ENCODE results near the gene ADARB1.

The ADARB1 gene

DNA sequence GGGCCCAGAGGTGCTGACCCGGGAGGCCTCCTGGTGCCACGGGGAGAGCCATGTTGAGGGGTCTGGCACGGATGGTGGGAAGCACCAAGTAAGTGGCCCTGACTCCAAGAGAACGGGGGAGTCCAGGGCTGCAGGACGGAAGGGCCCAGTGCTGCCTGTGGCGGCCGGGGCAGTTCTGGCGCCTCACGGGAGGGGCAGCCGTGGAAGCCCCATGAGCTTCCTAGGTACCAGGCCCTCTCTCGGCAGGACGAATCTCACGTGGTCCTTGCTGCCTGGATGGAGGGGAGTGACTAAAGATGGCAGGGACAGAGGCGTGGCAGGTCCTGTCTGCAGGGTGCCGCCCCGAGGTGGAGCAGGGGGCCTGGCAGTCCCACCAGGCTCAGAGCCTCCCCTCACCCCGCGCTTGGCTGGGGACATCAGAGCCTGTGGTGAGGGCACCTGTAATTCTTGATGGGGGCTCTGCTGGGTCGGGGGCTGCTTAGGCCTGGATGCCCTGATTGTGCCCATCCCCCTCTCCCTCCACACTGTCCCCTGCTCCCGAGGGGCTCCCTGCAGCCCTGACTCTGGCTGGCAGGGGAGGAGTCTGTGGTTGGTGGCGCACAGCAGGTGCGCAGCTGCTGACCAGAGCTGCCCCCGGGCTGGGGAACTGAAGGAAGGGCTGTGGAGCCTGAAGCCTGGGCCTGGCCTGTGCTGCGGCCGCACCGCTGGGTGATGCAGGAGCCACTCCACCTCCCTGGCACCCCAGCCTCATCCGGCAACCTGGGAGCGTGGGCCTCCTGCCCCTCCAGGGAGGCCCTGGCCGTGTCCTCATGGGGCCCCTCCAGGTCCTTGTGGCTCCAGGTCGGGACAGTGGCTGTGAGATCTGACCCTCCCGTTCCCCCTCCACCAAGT is 181.9 kb downstream of the ADARB1 start:
- no peak for DNase-seq

DNA sequence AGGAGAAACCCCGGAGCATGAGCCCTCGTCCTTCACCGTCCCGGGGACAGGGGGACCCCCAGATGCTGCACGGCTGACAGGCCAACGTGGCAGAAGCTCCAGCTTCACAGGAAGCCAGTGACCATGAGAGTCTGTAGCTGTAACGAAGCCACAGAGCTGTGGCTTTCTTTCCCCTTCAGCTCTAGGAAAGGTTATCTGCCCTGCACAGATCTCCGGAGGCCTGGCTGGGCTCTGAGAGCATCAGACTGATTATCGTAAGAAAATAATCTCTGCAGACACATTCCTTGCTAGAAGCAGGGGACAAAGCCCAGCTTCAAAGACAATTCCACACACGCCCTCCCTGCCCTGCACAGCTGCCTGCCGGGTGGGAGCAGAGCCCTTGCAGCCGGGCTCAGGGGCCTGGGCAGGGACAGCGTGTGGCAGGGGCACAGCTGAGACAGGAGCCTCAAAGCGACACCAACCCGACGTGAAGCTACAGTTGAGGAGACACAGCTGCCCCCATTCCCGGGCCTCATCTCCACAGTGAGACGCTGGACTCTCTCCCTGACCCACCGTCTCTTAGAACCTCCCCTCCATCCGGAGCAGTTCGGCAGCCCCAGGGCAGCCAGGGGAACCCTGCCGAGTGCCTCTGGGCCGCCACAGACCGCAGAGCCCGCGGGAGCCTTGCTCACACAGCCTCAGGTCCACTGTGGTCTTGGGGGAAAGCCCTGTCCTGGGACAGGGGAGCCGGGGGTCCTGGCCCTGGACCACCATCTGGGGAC is 182.7 kb downstream of the ADARB1 start:
- peak; percentile 45 for DNase-seq

DNA sequence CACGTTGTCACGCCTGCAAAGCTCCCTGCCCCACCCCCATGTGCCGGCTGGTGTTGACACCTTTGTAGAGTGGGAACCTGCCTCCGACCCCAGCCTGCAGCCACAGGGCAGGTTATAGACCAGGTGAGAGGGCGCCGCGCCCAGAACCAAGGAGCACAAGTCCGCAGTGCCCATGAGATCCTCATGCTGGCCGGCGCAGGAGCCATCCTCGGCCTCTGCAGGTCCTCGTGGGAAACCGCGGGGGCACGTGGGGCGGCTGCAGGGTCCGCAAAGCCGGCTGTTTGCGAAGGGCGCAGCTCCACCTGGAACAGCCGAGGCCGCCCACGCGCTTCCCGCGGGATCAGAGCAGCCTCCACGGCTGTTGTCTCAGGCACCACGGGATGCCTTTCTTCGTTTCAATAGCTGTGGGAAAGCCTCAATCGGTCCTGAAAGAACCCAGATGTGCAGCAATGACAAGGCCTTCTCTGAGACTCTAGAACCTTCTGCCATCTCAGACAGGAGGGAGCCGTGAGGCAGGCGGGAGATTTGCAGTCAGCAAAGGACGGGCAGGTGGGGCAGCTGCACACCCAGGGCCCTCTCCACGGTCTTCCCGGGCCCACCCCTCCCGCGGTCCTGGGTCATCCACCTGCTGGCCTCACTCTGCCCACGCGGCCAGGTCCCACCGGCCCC is 183.4 kb downstream of the ADARB1 start:
- no peak for DNase-seq

DNA sequence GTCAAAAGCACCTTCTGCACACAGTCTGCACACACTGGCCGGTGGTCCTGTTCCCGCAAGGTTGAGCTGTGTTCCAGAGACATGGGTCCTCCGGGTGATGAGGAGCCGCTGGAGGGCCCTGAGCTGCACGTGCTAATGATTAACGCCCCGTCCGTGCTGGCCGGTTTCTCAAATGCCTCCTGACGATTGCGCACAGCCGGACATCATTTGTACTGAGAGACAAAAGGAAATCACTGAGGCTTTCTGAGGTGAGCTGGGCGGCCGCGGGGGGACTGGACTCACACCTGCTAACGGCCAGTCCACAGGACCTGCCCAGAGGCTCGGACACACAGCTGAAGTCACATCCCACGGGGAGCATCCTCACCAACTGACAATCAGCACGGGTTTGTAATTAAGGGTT is 184.1 kb downstream of the ADARB1 start:
- no peak for DNase-seq

DNA sequence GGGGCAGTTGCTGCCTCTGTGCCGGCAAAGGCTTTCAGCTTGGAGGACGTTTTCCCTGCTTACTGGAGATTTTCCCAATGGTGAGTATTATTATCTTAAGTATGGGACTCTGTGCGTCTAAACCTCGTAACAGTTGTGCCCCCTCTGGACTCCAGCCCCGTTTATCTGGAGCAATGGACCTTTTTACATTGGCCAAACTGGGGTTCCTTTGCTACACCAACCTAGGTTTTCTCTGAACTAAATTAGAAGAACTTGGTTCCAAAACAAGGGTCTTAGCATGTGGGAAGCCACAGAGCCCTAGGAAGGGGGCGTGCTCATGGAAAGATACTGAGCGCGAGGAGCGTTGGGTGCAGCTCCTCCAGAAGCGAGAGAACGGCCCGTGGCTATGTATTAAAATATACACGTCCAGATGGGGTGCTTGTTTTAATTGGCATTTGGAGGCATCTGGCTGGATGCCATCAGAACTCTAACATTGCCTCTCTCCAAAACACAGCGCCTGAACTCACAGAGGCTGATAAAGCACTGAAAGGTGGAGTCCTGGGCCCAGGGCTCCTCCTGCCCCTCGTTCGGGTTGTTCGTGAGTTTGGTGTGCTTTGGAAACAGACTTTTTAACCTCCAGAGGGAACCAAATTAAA is 184.9 kb downstream of the ADARB1 start:
- DNase-seq: no peak

DNA sequence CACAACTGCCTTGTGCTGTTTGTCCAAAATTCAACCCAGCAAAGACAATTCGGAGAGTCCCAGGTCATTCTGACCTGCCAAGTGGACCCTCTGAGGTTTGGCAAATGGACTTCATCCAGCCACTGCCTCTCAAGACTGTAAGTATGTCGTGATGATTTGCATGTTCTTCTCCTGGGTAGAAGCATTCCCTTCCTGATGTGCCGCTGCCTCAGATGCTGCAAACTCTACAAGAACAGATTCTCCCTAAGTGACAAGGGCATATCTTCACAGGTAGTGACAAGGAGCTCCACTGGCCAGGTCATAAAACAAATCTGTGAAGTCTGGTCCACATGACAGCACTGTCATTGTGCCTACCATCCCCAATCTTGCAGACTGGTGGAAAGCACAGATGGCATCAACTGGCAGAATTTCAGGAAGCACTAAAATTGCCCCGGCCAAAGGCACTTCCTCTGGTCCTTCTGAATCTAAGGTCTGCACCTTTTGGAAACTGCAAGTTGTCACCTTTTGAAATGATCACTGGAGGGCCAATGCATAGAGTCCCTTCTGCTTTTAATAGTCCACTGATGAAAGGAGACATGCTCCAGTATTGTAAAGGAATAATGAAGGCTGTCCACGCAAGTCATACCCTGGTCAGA is 185.9 kb downstream of the ADARB1 start:
- no peak for DNase-seq

DNA sequence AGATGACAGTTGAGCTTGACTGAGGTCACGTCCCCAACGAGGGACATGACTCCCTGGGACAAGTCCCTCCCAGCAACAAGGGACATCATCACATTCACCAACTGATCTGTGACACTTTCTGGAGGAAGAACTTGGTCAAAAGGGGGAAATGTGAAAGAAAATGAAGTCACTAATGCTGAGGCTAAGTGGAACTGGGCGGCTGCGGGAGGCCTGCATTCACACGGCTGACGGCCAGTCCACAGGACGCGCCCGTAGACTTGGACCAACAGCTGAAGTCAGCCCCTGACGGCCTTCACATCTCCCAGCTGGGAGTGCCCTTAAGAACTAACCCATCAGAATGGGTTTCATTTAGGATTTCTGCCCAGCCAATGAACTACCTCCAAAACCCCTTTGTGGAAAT is 186.7 kb downstream of the ADARB1 start:
- no peak for DNase-seq

DNA sequence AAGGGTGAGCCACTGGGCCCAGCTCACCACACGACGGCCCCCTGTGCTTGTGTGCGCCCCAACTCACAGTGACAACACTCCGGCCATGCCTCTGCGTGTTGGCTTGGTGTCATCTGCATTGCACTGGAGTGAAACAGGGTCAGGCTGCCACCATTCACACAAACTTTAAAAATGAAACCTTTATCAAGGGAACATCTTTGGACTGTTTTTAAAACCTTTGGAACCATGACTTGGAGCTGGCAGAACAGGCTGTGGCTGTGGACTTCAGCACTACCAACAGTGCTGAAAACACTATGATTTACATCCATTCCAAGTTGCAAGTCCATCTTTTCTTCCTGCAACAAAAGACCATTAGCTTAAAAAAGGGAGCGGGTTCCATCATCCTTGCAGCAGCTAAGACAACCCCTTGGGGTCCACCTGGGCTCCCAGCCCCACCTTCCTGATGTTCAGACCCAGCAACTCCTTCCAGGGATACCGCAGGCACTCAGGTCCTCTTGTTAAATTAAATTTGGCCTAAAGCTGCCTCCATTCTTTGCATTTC is 187.7 kb downstream of the ADARB1 start:
- no peak for DNase-seq

DNA sequence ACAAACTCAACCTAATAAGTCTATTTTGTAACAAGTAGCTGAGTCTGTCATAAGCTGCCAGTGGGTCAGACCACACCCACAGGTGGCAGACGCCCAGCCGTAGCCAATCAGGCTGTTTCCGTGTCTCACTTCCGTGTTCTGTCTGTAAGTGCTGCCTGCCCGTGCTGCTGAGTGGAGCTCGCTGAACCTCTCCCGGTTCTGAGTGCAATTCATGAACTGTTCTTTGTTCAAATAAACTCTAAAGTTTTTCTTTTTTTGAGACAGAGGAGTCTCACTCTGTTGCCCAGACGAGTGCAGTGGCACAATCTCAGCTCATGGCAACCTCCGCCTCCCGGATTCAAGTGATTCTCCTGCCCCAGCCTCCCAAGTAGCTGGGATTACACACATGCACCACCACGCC is 188.2 kb downstream of the ADARB1 start:
- no peak for DNase-seq

DNA sequence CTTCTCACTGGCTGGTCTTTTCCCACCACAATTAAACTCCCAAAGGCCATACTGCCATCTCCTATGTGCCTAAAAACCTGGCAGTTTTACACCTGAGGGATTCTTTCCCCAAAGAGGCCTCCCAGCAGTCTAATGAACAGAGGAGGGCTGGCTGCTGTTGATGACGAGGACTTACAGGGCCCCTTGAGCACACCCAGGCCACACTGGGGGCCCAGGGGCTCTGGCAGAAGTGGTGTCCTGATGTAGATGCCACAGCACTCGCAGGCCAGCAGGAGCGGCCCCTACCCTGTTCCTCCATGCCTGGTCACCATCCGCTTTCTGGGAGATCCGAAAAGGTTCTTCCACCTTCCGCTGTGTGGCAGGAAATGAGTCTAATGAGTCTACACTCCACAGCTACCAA is 189.2 kb downstream of the ADARB1 start:
- no peak for DNase-seq

DNA sequence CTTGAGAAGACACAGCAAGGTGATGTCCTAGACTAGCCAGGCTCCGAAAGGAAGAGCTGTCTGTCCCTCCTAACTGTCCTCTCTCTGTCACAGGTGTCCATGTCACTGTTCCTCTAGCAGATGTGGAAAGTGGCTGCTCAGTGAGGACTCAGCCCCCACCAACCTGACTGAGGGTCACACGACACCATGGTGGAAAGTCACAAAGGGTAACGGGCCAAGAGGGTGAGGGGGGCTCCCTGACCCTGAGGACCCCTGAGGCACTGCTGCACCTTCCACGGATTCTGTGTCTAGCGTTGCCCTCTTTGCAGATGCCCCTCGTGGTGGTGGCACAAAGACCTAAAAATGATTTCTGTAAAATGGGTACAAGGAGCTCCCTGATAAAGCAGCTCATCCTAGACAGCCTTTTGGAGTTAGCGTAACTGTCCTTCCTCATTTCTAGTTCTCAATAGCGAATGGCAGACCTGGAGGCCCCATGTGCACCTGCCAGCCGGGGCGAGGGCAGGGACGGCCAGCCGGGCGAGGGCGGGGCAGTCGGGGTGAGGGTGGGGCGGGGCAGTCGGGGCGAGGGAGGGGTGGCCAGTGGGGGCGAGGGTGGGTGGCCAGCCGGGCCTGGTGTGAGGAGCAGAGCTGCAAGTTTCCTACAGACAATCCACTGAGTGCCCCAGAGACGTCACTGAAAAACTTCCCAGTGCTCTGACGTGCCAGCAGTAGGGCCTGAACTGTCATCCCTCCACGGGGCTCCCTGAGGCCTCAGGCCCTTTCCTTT is 189.9 kb downstream of the ADARB1 start:
- no peak for DNase-seq

DNA sequence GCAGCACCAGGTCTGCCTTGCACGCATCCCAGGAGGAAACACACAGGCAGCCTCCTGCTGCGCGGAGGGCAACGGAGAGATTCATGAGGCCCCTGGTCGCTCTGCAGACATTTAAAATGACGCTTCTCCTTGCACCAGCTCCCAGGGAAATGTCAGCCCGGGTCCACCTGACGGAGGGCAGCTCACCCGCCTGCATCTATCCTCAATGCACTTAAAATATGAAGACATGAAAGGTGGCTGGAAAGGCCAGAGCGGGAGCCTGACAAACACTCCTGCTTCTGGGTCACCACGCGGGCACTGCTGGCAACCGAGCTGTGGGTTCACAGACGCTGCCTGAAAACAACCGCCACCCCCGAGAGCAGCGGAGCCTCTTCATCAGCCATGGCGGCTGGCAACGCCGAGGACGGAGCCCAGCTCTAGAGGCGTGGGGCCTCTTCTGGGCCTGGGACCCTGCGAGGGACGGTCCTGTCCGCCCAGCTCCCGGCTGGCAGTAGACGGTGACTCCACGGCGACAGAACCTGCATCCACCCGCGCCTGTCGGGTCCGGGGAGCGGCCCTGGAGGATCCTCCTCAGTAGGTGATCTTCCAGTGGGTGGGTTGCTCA is 190.6 kb downstream of the ADARB1 start:
- DNase-seq: no peak

DNA sequence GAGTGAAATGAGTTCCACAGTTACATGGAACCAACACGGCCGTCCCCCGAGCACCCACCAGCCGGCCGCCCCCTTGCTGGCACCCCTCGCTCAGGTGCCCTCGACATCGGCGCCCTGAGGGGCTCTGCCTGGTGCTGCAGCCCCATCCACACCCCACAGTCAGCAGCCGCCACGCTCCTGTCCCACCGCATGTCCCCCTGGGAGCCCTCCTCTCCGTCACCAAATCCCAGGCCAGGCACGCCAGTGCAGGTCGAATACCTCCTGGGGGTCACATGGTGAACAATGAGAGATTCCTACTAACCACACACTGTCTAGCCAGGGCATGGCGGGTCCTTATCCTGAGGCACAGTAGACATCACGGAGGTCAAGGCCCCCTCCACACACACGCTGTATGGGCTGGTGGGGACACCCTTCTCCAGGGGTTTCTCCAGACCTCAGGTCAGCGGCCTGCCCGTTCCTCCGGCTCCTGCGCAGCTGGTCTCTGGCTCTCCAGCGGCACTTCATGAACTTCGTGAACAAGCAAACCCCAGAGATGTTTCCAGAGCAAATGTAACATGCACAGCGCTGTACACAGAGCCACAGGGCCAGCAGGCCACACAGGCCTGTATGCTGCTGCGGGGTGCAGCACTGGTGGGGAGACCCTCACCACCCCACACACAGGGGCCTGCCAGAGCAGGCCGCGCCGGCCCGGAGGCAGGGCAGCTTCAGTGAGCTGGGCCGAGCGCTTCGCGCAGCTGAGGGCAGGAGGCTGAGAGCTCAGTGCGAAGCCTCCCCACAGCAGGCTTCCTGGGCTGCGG is 191.5 kb downstream of the ADARB1 start:
- no peak for DNase-seq

DNA sequence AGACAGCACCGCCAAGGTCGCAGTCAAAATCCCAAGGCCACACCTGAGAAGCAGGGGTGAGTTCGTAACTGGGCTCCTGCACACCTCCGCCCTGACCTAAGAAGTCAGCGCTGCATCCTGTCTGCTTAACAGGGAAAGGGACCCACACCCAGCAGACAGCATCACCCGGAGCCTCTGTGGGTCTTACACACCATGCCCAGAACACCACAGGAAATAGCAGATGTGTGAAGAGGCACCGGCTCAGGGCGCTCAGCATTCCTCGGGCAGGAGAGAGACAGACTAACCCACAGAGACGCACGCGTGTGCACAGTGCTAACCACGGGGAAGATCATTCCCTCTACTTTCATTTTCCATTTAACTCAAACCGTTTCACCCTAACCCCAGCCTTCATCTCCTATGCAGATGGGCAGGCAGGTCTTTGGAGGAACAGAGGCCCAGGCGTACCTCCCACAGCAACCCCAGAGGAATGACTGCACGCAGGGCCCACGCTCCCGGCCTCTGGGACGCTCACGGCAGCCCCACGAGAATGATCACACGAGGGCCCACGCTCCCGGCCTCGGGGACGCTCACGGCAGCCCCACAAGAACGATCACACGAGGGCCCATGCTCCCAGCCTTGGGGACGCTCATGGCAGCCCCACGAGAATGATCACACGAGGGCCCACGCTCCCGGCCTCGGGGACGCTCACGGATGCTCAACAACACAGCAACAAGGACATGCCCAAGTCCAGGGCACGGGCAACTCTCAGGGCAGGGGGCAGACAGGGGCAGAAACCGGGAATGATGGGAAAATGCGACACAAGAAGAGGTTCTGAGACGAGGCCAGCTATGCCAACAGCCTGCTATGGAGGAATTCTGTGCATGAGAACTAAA is 192.4 kb downstream of the ADARB1 start:
- DNase-seq: no peak

DNA sequence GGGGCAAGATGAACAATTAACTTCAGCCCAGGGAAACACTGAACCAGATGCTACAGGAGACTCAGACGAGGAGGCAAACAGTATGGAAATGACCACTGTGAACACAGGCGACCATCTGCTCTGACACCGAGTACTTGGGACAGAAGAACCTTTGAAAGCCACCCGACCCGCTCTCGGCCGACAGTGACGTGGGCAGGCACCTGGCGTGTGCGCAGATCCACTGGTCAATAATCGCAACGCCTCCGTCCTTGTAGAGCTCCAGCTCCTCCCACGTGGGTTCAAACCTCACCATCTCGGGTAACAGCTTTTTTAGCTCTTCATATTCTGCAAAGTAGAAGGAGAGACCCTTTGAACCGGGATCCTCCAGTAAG is 193.0 kb downstream of the ADARB1 start:
- DNase-seq: no peak

DNA sequence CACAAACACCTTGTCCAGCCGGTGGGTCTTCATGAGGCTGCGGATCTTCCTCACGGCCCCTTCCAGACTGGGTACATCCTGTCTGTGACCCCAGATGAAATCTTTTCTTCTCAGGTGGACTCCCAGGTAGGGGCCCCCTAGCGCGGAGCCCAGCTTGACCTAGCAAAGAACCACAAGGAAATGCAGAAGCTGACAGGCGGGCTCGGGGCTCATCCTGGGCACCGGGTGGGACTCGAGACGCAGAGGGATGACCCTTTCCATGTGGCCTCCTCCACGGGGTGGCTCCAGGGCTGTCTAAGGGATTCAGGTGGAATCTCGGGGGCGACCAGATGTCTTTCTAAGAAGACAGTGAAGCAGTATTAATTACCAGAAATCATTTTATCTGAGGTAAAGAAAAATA is 195.5 kb downstream of the ADARB1 start:
- no peak for DNase-seq

DNA sequence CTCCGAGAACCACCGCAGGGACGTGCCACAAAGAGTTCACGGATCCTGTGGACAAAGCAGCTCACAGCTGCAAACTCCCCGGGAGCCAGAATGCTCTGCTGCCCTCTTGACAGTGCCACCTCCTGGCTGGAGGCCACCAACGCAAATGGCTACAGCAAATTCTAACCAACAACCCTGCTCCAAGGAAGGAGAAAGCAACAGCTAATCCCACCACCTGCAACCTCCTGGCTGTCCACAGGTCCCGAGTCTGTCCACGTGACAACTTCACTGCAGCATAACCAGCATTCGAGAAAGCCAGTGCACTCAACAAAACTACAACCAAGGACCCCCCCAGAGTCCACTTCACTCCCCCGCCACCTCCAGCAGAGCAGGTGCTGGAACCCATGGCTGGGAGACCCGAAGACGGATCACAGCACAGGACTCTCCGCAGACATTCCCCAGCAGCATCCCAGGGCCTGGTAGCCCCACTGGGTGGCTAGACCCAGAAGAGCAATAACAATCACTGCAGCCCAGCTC is 196.0 kb downstream of the ADARB1 start:
- no peak for DNase-seq

Measured in right kidney (tissue), 1 donor.